ENCODE data around the gene SSB.

SSB gene

GRCh38 chr2:169771021-169771420 is 27.6 kb upstream of the SSB start:
- no peak overlapping the region for H3K4me3 ChIP-seq (ENCODE audit: low read depth, low read length, poor library complexity, severe bottlenecking)
- H3K9me3 ChIP-seq (ENCODE audit: low read length) = no peaks in the 10 kb centered on the region
- peaks cover 20% of the 10 kb centered on the region for H3K4me1 ChIP-seq (ENCODE audit: insufficient read depth, low read length, severe bottlenecking)
- H4K20me1 ChIP-seq (ENCODE audit: insufficient read depth, low read length) = no peaks in the 10 kb centered on the region
- no peak overlapping the region for H3K4me2 ChIP-seq (ENCODE audit: low read length)
- no peaks in the 10 kb centered on the region for H3K79me2 ChIP-seq (ENCODE audit: insufficient read depth, low read length)
- peaks cover 5% of the 10 kb centered on the region; the same call in 1 of the 2 replicates for H3K27me3 ChIP-seq (ENCODE audit: insufficient read depth, low read length)
- H3K36me3 ChIP-seq (ENCODE audit: insufficient read depth, low read length) = no peaks in the 10 kb centered on the region
- H3K9me2 ChIP-seq (ENCODE audit: low read depth, low read length) = no peaks in the 10 kb centered on the region
- no peak overlapping the region for H2AFZ ChIP-seq (ENCODE audit: low read length)
- TF ChIP-seq CTCF (IDR thresholded peaks at IDR 0.05; ENCODE audit: low read length) (no peak), EZH2 (IDR thresholded peaks at IDR 0.05; ENCODE audit: borderline replicate concordance, low read length) (no peak)
- H3F3A ChIP-seq (ENCODE audit: insufficient read depth, low read length) = no peaks in the 10 kb centered on the region
- no peak overlapping the region for H3K9ac ChIP-seq (ENCODE audit: low read length)
- no peak overlapping the region for H3K27ac ChIP-seq (ENCODE audit: low read depth, low read length, poor library complexity, severe bottlenecking)

GRCh38 chr2:169771612-169772011 is 27.1 kb upstream of the SSB start:
- no peak for TF ChIP-seq EZH2 (IDR thresholded peaks at IDR 0.05; ENCODE audit: borderline replicate concordance, low read length)
- TF ChIP-seq CTCF (IDR thresholded peaks at IDR 0.05; ENCODE audit: low read length) = no peak
- Histone ChIP-seq H3K4me3 (ENCODE audit: low read depth, low read length, poor library complexity, severe bottlenecking) (no peak overlapping the region), H3F3A (ENCODE audit: insufficient read depth, low read length) (no peaks in the 10 kb centered on the region), H3K36me3 (ENCODE audit: insufficient read depth, low read length) (no peaks in the 10 kb centered on the region), H3K27me3 (ENCODE audit: insufficient read depth, low read length) (peaks cover 5% of the 10 kb centered on the region; the same call in 1 of the 2 replicates), H3K4me2 (ENCODE audit: low read length) (no peak overlapping the region), H3K27ac (ENCODE audit: low read depth, low read length, poor library complexity, severe bottlenecking) (no peak overlapping the region), H3K9me3 (ENCODE audit: low read length) (no peaks in the 10 kb centered on the region), H3K79me2 (ENCODE audit: insufficient read depth, low read length) (no peaks in the 10 kb centered on the region), H3K9ac (ENCODE audit: low read length) (no peak overlapping the region), H3K9me2 (ENCODE audit: low read depth, low read length) (no peaks in the 10 kb centered on the region), H2AFZ (ENCODE audit: low read length) (no peak overlapping the region), H3K4me1 (ENCODE audit: insufficient read depth, low read length, severe bottlenecking) (peaks cover 24% of the 10 kb centered on the region), H4K20me1 (ENCODE audit: insufficient read depth, low read length) (no peaks in the 10 kb centered on the region)

GRCh38 chr2:169772651-169773050 is 26.0 kb upstream of the SSB start:
- TF ChIP-seq CTCF (IDR thresholded peaks at IDR 0.05; ENCODE audit: low read length) = no peak
- TF ChIP-seq EZH2 (IDR thresholded peaks at IDR 0.05; ENCODE audit: borderline replicate concordance, low read length) = no peak

More at GRCh38 chr2:169772651-169773050, 26.0 kb upstream of the SSB start:
- H3K27me3 ChIP-seq (ENCODE audit: insufficient read depth, low read length) = peaks cover 4% of the 10 kb centered on the region; the same call in 1 of the 2 replicates
- no peaks in the 10 kb centered on the region for H3K9me3 ChIP-seq (ENCODE audit: low read length)
- no peaks in the 10 kb centered on the region for H3F3A ChIP-seq (ENCODE audit: insufficient read depth, low read length)
- H3K79me2 ChIP-seq (ENCODE audit: insufficient read depth, low read length) = no peaks in the 10 kb centered on the region
- no peak overlapping the region for H2AFZ ChIP-seq (ENCODE audit: low read length)
- peaks cover 20% of the 10 kb centered on the region for H3K4me1 ChIP-seq (ENCODE audit: insufficient read depth, low read length, severe bottlenecking)
- no peaks in the 10 kb centered on the region for H3K9me2 ChIP-seq (ENCODE audit: low read depth, low read length)
- no peaks in the 10 kb centered on the region for H3K36me3 ChIP-seq (ENCODE audit: insufficient read depth, low read length)
- H4K20me1 ChIP-seq (ENCODE audit: insufficient read depth, low read length) = no peaks in the 10 kb centered on the region
- H3K27ac ChIP-seq (ENCODE audit: low read depth, low read length, poor library complexity, severe bottlenecking) = no peak overlapping the region
- H3K4me3 ChIP-seq (ENCODE audit: low read depth, low read length, poor library complexity, severe bottlenecking) = no peak overlapping the region
- no peak overlapping the region for H3K4me2 ChIP-seq (ENCODE audit: low read length)
- H3K9ac ChIP-seq (ENCODE audit: low read length) = no peak overlapping the region
